Measurements from ENCODE around the gene RNF225.
"Not testable (repeated sequence)": the region's sequence is repeated elsewhere in the genome, so short reads cannot be mapped to it uniquely, and the experiment has no call there.

- not testable (repeated sequence) for TF ChIP-seq CTCF (IDR thresholded peaks at IDR 0.05; ENCODE audit: low read length); EZH2 (IDR thresholded peaks at IDR 0.05; ENCODE audit: borderline replicate concordance, low read length)
These were observed 8.5 kb downstream of the RNF225 start for GRCh38 chr19:58403920-58404478.
